Measurements from ENCODE around the gene SERP2.

- TF ChIP-seq EP300 (IDR thresholded peaks at IDR 0.05), result no peak
- TF ChIP-seq POLR2AphosphoS5 (IDR thresholded peaks at IDR 0.05), result no peak
- no peak for TF ChIP-seq CTCF (IDR thresholded peaks at IDR 0.05)
Measured at GRCh38 chr13:44389060-44389666, 15.5 kb downstream of the SERP2 start.

Measured in esophagus muscularis mucosa (tissue), 4 donors.